KOPT-K1 (cell line): ENCODE measurements around the gene EXOC6B.

Source experiments
- H3K27ac ChIP-seq: fragments of 200-600 bp; sonication (generic); 2 replicates; pipeline ENCODE4 v1.5.1; 2016; ENCODE audit warnings: antibody characterized with exemption, mild to moderate bottlenecking, low read depth, low read length; ENCODE audit not compliant: poor library complexity, severe bottlenecking
- H3K36me3 ChIP-seq: fragments of 200-600 bp; sonication (generic); 2 replicates; pipeline ENCODE4 v1.5.1; 2017; ENCODE audit warnings: antibody characterized with exemption, mild to moderate bottlenecking, low read length, moderate library complexity; ENCODE audit not compliant: insufficient read depth
- H3K9me3 ChIP-seq: fragments of 200-600 bp; sonication (generic); 2 replicates; pipeline ENCODE4 v1.5.1; 2017; ENCODE audit warnings: antibody characterized with exemption, low read length, mild to moderate bottlenecking; ENCODE audit not compliant: insufficient read depth, poor library complexity, severe bottlenecking

EXOC6B gene

DNA sequence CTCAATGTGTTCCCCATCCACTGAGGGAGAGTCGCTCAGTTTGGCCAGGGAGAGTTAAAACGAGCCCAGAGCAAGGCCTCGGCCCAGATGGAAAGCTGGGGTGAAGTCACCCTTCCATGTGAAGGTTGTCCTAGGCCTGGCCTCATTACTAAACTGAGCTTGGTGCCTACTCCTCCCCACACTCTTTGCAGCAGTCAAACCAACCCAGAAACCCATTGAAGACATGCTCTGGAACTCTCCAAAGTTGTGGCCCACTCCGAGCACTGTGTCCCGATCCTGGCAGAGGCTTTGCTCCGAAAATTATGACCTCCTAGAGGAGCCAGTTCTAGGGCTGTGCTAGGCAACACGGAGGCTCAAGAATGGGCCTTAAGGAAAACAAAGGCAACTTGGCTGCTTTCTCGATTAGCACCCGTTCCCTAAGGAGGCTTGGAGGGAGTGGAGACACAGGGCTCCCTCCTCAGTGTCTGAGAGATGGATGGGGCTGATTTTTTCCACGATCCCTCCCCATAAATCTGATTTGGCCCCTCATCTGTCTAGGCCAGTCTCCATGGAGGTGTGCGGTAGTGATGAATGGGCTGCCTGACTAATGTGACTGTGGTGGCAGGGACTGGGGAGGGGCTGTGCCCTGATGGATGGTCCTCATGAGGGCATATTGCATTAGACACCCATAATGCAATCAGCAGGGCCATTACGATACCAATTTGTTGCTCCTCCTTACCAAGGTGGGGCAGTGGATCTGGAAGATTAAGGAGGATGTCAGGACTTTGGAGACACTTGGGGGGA, 666.4 kb downstream of the EXOC6B start:
- no peak overlapping the region for H3K27ac ChIP-seq
- no peaks in the 10 kb centered on the region for H3K36me3 ChIP-seq
- no peaks in the 10 kb centered on the region for H3K9me3 ChIP-seq

- H3K36me3 ChIP-seq = no peaks in the 10 kb centered on the region
- no peaks in the 10 kb centered on the region for H3K9me3 ChIP-seq
- no peak overlapping the region for H3K27ac ChIP-seq
These were observed 667.7 kb downstream of the EXOC6B start for GRCh38 chr2:72157871-72158771.

DNA sequence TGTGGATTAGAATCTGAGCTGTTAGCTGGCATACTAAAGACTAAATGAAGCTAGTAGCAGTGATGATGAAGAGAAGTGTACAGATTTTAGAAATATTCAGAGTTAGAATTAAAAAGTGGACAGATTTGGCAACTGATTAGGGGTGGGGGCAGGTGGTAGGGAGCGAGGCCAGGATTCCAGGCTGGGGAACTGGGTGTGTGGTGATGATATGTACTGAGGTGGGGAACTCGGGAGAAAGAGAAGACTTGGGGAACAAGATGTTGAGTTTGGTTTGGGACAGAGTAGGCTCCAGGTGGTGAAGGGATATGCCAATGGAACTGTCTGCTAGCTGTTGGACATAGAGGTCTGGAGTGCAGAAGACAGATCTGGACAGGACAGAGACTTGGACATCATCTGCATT, 669.0 kb downstream of the EXOC6B start:
- no peaks in the 10 kb centered on the region for H3K36me3 ChIP-seq
- H3K9me3 ChIP-seq = no peaks in the 10 kb centered on the region
- H3K27ac ChIP-seq = no peak overlapping the region

GRCh38 chr2:72155737-72156136, 670.1 kb downstream of the EXOC6B start:
- Histone ChIP-seq H3K9me3 (no peaks in the 10 kb centered on the region), H3K36me3 (no peaks in the 10 kb centered on the region), H3K27ac (no peak overlapping the region)

- Histone ChIP-seq H3K36me3 (no peaks in the 10 kb centered on the region), H3K27ac (no peak overlapping the region), H3K9me3 (no peaks in the 10 kb centered on the region)
These were observed 670.7 kb downstream of the EXOC6B start for GRCh38 chr2:72155151-72155550.

DNA sequence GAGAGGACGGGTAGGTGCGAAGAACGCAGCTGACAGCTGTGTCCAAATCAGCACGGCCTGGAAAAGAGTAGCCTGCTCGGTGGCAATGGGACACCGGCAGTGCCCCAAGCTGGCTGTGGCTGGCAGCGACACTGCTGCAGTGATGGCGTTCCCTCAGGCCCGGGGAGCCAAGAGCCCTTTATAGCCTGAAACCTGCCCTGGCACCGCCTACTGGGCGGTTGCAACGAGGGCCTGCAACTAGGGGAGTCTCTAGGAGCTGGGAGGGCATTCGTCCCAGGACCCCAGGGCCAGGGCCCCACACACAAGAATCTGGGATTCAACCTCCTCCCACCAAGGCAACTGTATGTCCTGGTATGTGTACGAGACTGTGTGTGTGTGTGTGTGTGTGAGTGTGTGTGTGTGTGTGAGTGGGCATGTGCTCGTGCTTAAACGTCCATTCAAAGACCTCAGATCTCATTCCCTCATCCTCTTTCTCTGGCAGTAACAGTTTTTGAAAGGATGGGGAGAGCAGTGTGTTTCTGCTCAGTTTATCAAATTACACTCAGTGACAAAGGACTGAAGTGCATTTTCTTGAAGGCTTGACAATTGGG, 671.4 kb downstream of the EXOC6B start:
- H3K9me3 ChIP-seq = no peaks in the 10 kb centered on the region

GRCh38 chr2:72153924-72154323, 671.9 kb downstream of the EXOC6B start:
- H3K27ac ChIP-seq = no peak overlapping the region
- no peaks in the 10 kb centered on the region for H3K36me3 ChIP-seq
- H3K9me3 ChIP-seq = no peaks in the 10 kb centered on the region

More for the DNA sequence above, 671.4 kb downstream of the EXOC6B start:
- Histone ChIP-seq H3K36me3 (no peaks in the 10 kb centered on the region), H3K27ac (no peak overlapping the region)

GRCh38 chr2:72153026-72153791, 672.6 kb downstream of the EXOC6B start:
- Histone ChIP-seq H3K36me3 (no peaks in the 10 kb centered on the region), H3K27ac (no peak overlapping the region)

DNA sequence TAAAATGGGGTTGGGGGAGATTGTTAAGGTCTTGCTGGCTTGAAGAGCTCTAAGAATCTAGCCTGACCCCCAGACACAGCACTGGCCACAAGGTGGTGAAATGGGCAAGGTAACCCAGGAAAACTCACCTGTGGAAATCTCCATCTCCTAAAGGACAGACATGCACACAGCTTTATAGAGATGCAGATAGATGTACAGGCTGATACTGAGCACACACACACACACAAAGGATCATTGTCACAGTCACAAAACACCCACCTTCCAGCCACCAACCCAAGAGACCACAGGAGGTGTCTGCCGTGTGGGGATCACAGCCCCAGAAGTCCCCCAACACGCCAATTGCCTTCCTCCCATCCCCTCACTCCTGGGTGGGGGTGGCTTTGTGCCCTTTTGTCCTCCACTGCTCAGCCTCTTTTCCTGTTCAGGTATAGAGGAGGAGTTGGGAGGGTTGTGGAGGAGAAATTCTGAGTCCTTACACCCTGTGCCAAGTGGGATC, 674.9 kb downstream of the EXOC6B start:
- no peaks in the 10 kb centered on the region for H3K36me3 ChIP-seq
- H3K27ac ChIP-seq = no peak overlapping the region
- H3K9me3 ChIP-seq = peaks cover 14% of the 10 kb centered on the region

More at GRCh38 chr2:72153026-72153791, 672.6 kb downstream of the EXOC6B start:
- H3K9me3 ChIP-seq = no peaks in the 10 kb centered on the region

DNA sequence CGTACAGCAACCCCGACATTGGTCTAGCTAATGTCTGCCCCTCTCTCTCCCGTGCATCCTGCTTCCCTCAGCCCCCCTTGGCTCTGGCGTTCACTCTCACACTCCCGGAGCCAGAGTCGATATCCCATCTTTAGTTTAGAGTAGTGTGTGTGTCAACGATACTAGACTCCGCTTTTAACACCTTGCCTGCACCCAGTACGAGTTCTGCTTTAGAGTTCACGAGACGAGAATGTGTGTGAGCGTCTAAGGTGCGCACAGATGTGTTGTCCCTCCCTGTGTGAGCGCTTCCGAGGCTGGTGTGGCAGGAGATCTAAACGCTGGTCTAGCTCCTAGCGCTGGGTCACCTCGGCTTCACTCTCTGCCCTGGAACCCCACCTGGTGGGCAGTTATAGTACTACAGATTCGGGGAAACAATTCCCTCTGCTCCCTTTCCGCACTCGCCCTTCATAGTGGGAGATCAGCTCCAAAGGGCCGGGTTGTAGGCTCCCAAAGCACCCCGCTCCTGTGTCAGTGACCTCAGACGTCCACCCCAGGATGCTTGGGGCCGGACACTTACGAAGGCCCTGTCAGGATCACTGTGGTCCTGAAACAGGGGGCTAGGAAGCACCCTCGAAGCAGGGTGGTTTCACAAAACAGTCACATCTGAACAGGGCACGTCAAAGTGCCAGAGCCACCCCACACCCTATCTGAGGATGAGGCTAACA, 675.5 kb downstream of the EXOC6B start:
- no peak overlapping the region for H3K27ac ChIP-seq
- H3K9me3 ChIP-seq = peaks cover 19% of the 10 kb centered on the region
- no peaks in the 10 kb centered on the region for H3K36me3 ChIP-seq

GRCh38 chr2:72149556-72150156, 676.2 kb downstream of the EXOC6B start:
- no peaks in the 10 kb centered on the region for H3K36me3 ChIP-seq
- peaks cover 25% of the 10 kb centered on the region for H3K9me3 ChIP-seq
- H3K27ac ChIP-seq = no peak overlapping the region

- Histone ChIP-seq H3K36me3 (no peaks in the 10 kb centered on the region), H3K9me3 (peaks cover 28% of the 10 kb centered on the region), H3K27ac (no peak overlapping the region)
These were observed 676.8 kb downstream of the EXOC6B start for GRCh38 chr2:72148837-72149555.
